DMS153 (cell line): ENCODE data around the gene G2E3.
"Not testable (repeated sequence)": the region's sequence is repeated elsewhere in the genome, so short reads cannot be mapped to it uniquely, and the experiment has no call there.

ENCODE experiments used
- DNase-seq: peaks from one replicate; lab custom pipeline; 2025; lab: John Stamatoyannopoulos, UW

Gene G2E3

GRCh38 chr14:30600922-30601918, 42.3 kb downstream of the G2E3 start:
- DNase-seq, result no peak

- DNase-seq, result no peak
Observed at GRCh38 chr14:30603402-30603801, 44.4 kb downstream of the G2E3 start.

- DNase-seq, result not testable (repeated sequence)
Observed at GRCh38 chr14:30604696-30605095, 45.7 kb downstream of the G2E3 start.

- no peak for DNase-seq
Observed at GRCh38 chr14:30607156-30607780, 48.3 kb downstream of the G2E3 start.

- peak; percentile 82 for DNase-seq
Observed at GRCh38 chr14:30608533-30609006, 49.6 kb downstream of the G2E3 start.

- peak; percentile 93 for DNase-seq
Observed at GRCh38 chr14:30610787-30611343, 51.9 kb downstream of the G2E3 start.

GRCh38 chr14:30614155-30614554, 55.2 kb downstream of the G2E3 start:
- DNase-seq, result no peak

GRCh38 chr14:30620178-30620577, 61.2 kb downstream of the G2E3 start:
- no peak for DNase-seq

- DNase-seq, result no peak
Observed at GRCh38 chr14:30621354-30621939, 62.5 kb downstream of the G2E3 start.

- peak; percentile 80 for DNase-seq
Observed at GRCh38 chr14:30621940-30622830, 63.2 kb downstream of the G2E3 start, which contains the start of gene SCFD1. Gene SCFD1 (plus strand): TSS chr14:30622319. CDS start chr14:30622339, 20 bp downstream.

GRCh38 chr14:30623412-30624131, 64.6 kb downstream of the G2E3 start:
- DNase-seq, result no peak

- DNase-seq, result no peak
Observed at GRCh38 chr14:30624132-30624423, 65.1 kb downstream of the G2E3 start.

- no peak for DNase-seq
Observed at GRCh38 chr14:30625533-30625932, 66.6 kb downstream of the G2E3 start.

GRCh38 chr14:30629432-30629831, 70.5 kb downstream of the G2E3 start:
- not testable (repeated sequence) for DNase-seq

- no peak for DNase-seq
Observed at GRCh38 chr14:30630248-30630647, 71.3 kb downstream of the G2E3 start.

- no peak for DNase-seq
Observed at GRCh38 chr14:30632730-30633129, 73.8 kb downstream of the G2E3 start.

GRCh38 chr14:30638926-30639325, 80.0 kb downstream of the G2E3 start:
- DNase-seq, result no peak

- DNase-seq, result no peak
Observed at GRCh38 chr14:30641207-30641606, 82.2 kb downstream of the G2E3 start.

- not testable (repeated sequence) for DNase-seq
Observed at GRCh38 chr14:30644462-30644861, 85.5 kb downstream of the G2E3 start.

GRCh38 chr14:30645600-30645999, 86.6 kb downstream of the G2E3 start:
- DNase-seq, result no peak

GRCh38 chr14:30648471-30648870, 89.5 kb downstream of the G2E3 start:
- no peak for DNase-seq
